Keratinocyte (primary cell): ENCODE data around the gene SNX19. TPM values are rescaled to one million over a fixed set of nuclear protein-coding genes. Genes with fewer than 3 reads are reported as not detected.

Experiments used
- DNase-seq: peaks from one replicate; pipeline ENCODE4 v3.0.0-alpha.2; 2011; ENCODE audit warnings: low read depth, missing footprints, low spot score
- FAIRE-seq: peaks from 2 replicates; lab custom pipeline; 2011; peaks lifted over from hg19 to GRCh38; lab: Jason Lieb, UNC
- H2AFZ ChIP-seq: 2 replicates; pipeline ENCODE4 v1.6.0; 2012; ENCODE audit warnings: low read length, control low read depth, inconsistent platforms; ENCODE audit not compliant: control insufficient read depth
- H3K27ac ChIP-seq: 2 replicates; pipeline ENCODE4 v1.5.1; 2011; ENCODE audit warnings: low read length; ENCODE audit not compliant: control insufficient read depth, insufficient read depth
- H3K27me3 ChIP-seq: 3 replicates; pipeline ENCODE4 v1.6.0; 2011; ENCODE audit warnings: low read length; ENCODE audit not compliant: control insufficient read depth, insufficient read depth; ENCODE audit errors: extremely low read depth
- H3K36me3 ChIP-seq, 2 experiments: 2 replicates in 1 of 2; 3 replicates in 1 of 2; pipeline ENCODE4 v1.5.1; 2011; ENCODE audit warnings: low read length in 2 of 2, mild to moderate bottlenecking in 1 of 2; ENCODE audit not compliant: control insufficient read depth in 2 of 2, insufficient read depth in 2 of 2; ENCODE audit errors: extremely low read depth in 1 of 2
- H3K4me1 ChIP-seq: 3 replicates; pipeline ENCODE4 v1.5.1; 2011; ENCODE audit warnings: low read length; ENCODE audit not compliant: control insufficient read depth, insufficient read depth; ENCODE audit errors: extremely low read depth
- H3K4me2 ChIP-seq: 3 replicates; pipeline ENCODE4 v1.6.0; 2011; ENCODE audit warnings: low read depth, low read length; ENCODE audit not compliant: control insufficient read depth, insufficient read depth; ENCODE audit errors: extremely low read depth
- H3K4me3 ChIP-seq, 3 experiments: fragments of 200-600 bp in 1 of 3; sonication (generic) in 1 of 3; 2 replicates in 2 of 3; 3 replicates in 1 of 3; pipeline ENCODE4 v1.5.1; 2011 to 2016; ENCODE audit warnings: low read length in 3 of 3, mild to moderate bottlenecking in 3 of 3, control low read depth in 2 of 3, inconsistent platforms in 1 of 3, low read depth in 1 of 3, mixed read lengths in 1 of 3, mixed run types in 1 of 3, moderate library complexity in 1 of 3; ENCODE audit not compliant: control insufficient read depth in 2 of 3, insufficient read depth in 2 of 3; ENCODE audit errors: extremely low read depth in 1 of 3
- H3K79me2 ChIP-seq: 2 replicates; pipeline ENCODE4 v1.6.0; 2012; ENCODE audit warnings: low read length; ENCODE audit not compliant: control insufficient read depth, insufficient read depth
- H3K9ac ChIP-seq: 3 replicates; pipeline ENCODE4 v1.6.0; 2011; ENCODE audit warnings: low read length; ENCODE audit not compliant: control insufficient read depth, insufficient read depth; ENCODE audit errors: extremely low read depth
- H3K9me1 ChIP-seq: 3 replicates; pipeline ENCODE4 v1.6.0; 2011; ENCODE audit warnings: low read length; ENCODE audit not compliant: control insufficient read depth, insufficient read depth; ENCODE audit errors: extremely low read depth
- H3K9me3 ChIP-seq: 2 replicates; pipeline ENCODE4 v1.5.1; 2012; ENCODE audit warnings: low read depth, low read length; ENCODE audit not compliant: control insufficient read depth
- H4K20me1 ChIP-seq: 3 replicates; pipeline ENCODE4 v1.6.0; 2011; ENCODE audit warnings: low read length; ENCODE audit not compliant: control insufficient read depth, insufficient read depth; ENCODE audit errors: extremely low read depth
- EZH2 ChIP-seq: IDR thresholded peaks from one replicate; pipeline ENCODE4 v1.6.1; 2012; ENCODE audit warnings: inconsistent platforms, mild to moderate bottlenecking, low read length, moderate library complexity
- dilution Hi-C: fragments of 300-500 bp; cut with MboI; formaldehyde crosslinking; loops from one replicate; pipeline ENCODE4 v1.7.0; 2020; ENCODE audit warnings: low sequenced_read_pairs; ENCODE audit not compliant: extremely low pct_ligation_motif_present
- polyA minus RNA-seq, 3 experiments: library from RNA; depleted of rRNA, polyadenylated mRNA; stranded (reverse); fragments of >200 nt; gene quantifications; 1 replicate in 1 of 3; 2 replicates in 1 of 3; 3 replicates in 1 of 3; pipeline ENCODE4 v1.2.3, GENCODE V29; 2011
- polyA plus RNA-seq, 5 experiments: library from polyadenylated mRNA; depleted of rRNA in 3 of 5; stranded (reverse) in 3 of 5; stranded (forward) in 1 of 5; unstranded in 1 of 5; fragments of >200 nt; gene quantifications; 1 replicate in 1 of 5; 2 replicates in 3 of 5; 3 replicates in 1 of 5; pipeline versions ENCODE4 v1.2.1 to v1.2.3, GENCODE V29; 2011 to 2012; ENCODE audit warnings: missing spikeins in 2 of 5, low read depth in 1 of 5, low replicate concordance in 1 of 5
- TF ChIP-seq, protein P1 (sequence below), 3 experiments: IDR thresholded peaks in 1 of 3; conservative IDR thresholded peaks in 1 of 3; optimal IDR thresholded peaks in 1 of 3; 2 replicates in 2 of 3; 3 replicates in 1 of 3; pipeline versions ENCODE3 to v1.5.1; 2011; ENCODE audit warnings: low read length in 3 of 3, mild to moderate bottlenecking in 3 of 3, moderate library complexity in 2 of 3, control low read depth in 1 of 3, inconsistent platforms in 1 of 3; ENCODE audit not compliant: insufficient read depth in 2 of 3; ENCODE audit errors: extremely low read depth in 1 of 3

The SNX19 gene, protein sequence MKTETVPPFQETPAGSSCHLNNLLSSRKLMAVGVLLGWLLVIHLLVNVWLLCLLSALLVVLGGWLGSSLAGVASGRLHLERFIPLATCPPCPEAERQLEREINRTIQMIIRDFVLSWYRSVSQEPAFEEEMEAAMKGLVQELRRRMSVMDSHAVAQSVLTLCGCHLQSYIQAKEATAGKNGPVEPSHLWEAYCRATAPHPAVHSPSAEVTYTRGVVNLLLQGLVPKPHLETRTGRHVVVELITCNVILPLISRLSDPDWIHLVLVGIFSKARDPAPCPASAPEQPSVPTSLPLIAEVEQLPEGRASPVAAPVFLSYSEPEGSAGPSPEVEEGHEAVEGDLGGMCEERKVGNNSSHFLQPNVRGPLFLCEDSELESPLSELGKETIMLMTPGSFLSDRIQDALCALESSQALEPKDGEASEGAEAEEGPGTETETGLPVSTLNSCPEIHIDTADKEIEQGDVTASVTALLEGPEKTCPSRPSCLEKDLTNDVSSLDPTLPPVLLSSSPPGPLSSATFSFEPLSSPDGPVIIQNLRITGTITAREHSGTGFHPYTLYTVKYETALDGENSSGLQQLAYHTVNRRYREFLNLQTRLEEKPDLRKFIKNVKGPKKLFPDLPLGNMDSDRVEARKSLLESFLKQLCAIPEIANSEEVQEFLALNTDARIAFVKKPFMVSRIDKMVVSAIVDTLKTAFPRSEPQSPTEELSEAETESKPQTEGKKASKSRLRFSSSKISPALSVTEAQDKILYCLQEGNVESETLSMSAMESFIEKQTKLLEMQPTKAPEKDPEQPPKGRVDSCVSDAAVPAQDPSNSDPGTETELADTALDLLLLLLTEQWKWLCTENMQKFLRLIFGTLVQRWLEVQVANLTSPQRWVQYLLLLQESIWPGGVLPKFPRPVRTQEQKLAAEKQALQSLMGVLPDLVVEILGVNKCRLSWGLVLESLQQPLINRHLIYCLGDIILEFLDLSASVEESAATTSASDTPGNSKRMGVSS
- polyA plus RNA-seq (25.7 to 44.0 TPM (median 29.1 TPM) in 3 replicates), polyA minus RNA-seq (125 to 158 TPM (median 138 TPM) in 3 replicates)
- 11.2 TPM for polyA plus RNA-seq (2011; ENCODE audit: low read depth)
- polyA plus RNA-seq (2011; cell fraction: cytosol; rRNA removed): 18.5 and 26.2 TPM in 2 replicates
- 83.1 and 92.1 TPM in 2 replicates for polyA plus RNA-seq (2011; cell fraction: nucleus; rRNA removed)
- 20.9 and 29.7 TPM in 2 replicates for polyA plus RNA-seq (2012; ENCODE audit: low replicate concordance)
- 33.6 TPM for polyA minus RNA-seq (2011; cell fraction: cytosol; rRNA and poly(A)+ RNA removed)
- polyA minus RNA-seq (2011; cell fraction: nucleus; rRNA and poly(A)+ RNA removed): 124 and 198 TPM in 2 replicates

DNA sequence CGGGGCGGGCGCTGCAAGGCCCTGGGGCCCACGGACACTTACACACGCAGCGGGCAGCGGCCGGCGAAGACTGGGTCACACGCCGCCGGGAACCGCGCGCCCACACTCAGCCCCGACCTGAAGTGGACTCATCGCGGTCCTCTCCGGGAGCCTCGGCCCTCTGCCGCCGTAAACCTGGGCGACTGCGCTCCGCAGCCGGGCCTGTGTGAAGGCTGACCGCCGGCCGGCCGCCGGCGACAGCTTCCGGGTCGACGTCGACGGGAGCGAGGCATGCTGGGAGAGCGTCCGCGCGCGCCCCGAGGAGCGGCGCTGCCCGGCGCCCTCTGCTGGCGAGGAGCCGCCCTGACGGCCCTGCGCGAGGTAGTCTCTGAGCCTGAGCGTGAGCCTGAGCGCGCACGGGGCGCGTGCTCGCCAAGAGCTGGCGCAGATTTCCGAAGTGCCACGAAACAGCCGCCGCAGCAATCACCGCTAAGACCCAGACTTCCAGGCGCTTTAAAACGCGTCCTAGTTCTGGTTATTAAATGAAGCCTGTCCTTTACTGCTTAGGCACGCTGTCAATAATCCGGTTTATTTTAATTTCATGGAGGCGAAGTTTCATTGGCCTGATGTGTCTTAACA, at the start of gene SNX19:
SNX19 (minus strand) TSS at position 242 of the 618 bp plus-strand sequence. CDS start 540 bp downstream, outside the sequence.
- H3K4me2 ChIP-seq: peak within 1 kb of the TSS; percentile 88
- peaks cover 43% of the 10 kb centered on the region for H3K79me2 ChIP-seq
- H3K27ac ChIP-seq: peak within 1 kb of the TSS; percentile 68
- H3K4me1 ChIP-seq: peaks cover 14% of the 10 kb centered on the region
- no peaks in the 10 kb centered on the region for H3K9me1 ChIP-seq
- no peaks in the 10 kb centered on the region for H3K9me3 ChIP-seq
- TF ChIP-seq EZH2: no peak
- TF ChIP-seq, protein P1, sequence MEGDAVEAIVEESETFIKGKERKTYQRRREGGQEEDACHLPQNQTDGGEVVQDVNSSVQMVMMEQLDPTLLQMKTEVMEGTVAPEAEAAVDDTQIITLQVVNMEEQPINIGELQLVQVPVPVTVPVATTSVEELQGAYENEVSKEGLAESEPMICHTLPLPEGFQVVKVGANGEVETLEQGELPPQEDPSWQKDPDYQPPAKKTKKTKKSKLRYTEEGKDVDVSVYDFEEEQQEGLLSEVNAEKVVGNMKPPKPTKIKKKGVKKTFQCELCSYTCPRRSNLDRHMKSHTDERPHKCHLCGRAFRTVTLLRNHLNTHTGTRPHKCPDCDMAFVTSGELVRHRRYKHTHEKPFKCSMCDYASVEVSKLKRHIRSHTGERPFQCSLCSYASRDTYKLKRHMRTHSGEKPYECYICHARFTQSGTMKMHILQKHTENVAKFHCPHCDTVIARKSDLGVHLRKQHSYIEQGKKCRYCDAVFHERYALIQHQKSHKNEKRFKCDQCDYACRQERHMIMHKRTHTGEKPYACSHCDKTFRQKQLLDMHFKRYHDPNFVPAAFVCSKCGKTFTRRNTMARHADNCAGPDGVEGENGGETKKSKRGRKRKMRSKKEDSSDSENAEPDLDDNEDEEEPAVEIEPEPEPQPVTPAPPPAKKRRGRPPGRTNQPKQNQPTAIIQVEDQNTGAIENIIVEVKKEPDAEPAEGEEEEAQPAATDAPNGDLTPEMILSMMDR (optimal IDR thresholded peaks at IDR 0.05 in 1 of 3, IDR thresholded peaks at IDR 0.05 in 1 of 3, conservative IDR thresholded peaks at IDR 0.05 in 1 of 3; ENCODE audit: extremely low read depth in 1 of 3, insufficient read depth in 2 of 3, low read length in 3 of 3): peak; percentile 74 to 95 (median 92)
- FAIRE-seq (no peak), DNase-seq (no peak)
- H3K36me3 ChIP-seq: peaks cover 9 to 21% of the 10 kb centered on the region in 2 experiments
- H4K20me1 ChIP-seq: no peaks in the 10 kb centered on the region
- peak within 1 kb of the TSS; percentile 89 for H3K9ac ChIP-seq
- no peaks in the 10 kb centered on the region for H3K27me3 ChIP-seq
- H2AFZ ChIP-seq: peak within 1 kb of the TSS; percentile 84
- dilution Hi-C loops: no loop called here
- H3K4me3 ChIP-seq: peak within 1 kb of the TSS; percentile 85 to 89 (median 89)

DNA sequence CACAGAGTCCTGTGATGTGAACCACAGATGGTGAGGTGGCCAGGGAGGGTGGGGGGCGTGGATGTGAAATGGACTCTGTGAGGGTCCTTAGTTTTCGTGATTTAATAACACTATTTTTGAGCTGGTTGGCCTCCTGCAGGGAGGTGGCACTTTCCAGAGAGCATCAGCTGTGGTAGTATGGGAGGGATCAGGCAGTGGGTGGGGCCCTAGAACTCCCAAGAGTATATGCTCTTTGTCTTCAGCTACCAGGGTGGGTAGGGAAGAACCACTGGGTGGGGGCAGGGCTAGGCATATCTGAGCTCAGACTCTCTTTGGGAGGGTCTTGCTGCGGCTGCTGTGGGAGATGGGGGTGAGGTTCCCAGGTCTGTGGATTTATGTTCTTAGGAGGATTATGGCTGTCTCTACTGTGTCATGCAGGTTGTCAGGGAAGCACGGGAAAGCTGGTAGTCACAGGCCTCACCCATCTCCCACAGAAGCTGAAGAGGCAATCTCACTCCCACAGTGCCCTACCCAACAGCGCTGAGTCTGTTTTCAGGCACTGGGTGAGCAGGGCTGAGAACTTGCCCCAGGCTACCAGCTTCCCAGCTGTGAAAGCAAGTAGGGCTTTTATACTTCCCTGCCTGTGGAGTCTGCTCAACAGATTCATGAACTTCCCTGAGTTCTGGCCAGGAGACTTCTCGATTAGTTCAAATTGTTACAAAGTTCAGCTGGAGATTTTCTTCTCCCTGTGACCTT, 47.9 kb upstream of the SNX19 start:
- DNase-seq (no peak), FAIRE-seq (no peak)
- Histone ChIP-seq H3K36me3 (no peaks in the 10 kb centered on the region), H3K9me3 (no peaks in the 10 kb centered on the region), H3K79me2 (no peaks in the 10 kb centered on the region), H3K9me1 (no peaks in the 10 kb centered on the region), H3K27me3 (no peaks in the 10 kb centered on the region), H4K20me1 (no peaks in the 10 kb centered on the region), H3K4me2 (no peak overlapping the region), H3K27ac (no peak overlapping the region), H2AFZ (no peak overlapping the region), H3K9ac (no peak overlapping the region), H3K4me3 (no peak overlapping the region), H3K4me1 (no peaks in the 10 kb centered on the region)
- TF ChIP-seq, protein P1 (optimal IDR thresholded peaks at IDR 0.05 in 1 of 3, IDR thresholded peaks at IDR 0.05 in 1 of 3, conservative IDR thresholded peaks at IDR 0.05 in 1 of 3; ENCODE audit: extremely low read depth in 1 of 3, insufficient read depth in 2 of 3, low read length in 3 of 3): no peak
- TF ChIP-seq EZH2: no peak
- dilution Hi-C loops: no loop called here
